Erythroblast (primary cell): ENCODE data around the gene CLDN14.

Experiments used
- GATA1 ChIP-seq: IDR thresholded peaks from 2 replicates; pipeline ENCODE4 v1.6.1; 2011; ENCODE audit warnings: low read depth, mild to moderate bottlenecking, control low read depth, low read length, moderate library complexity
- POLR2A ChIP-seq: IDR thresholded peaks from 2 replicates; pipeline ENCODE4 v1.6.1; 2011; ENCODE audit warnings: mild to moderate bottlenecking, low read length

- TF ChIP-seq POLR2A = no peak
- no peak for TF ChIP-seq GATA1
These were observed 11.4 kb upstream of the CLDN14 start for GRCh38 chr21:36491209-36491910.
